HG02970 (cell line): ENCODE measurements around the gene OR56A5.
"Not testable (repeated sequence)": the region's sequence is repeated elsewhere in the genome, so short reads cannot be mapped to it uniquely, and the experiment has no call there.

Experiments
- ATAC-seq: cut with Tn5 transposase; IDR thresholded peaks from one replicate; pipeline ENCODE4 v1.9.1; 2021; ENCODE audit warnings: mild to moderate bottlenecking, moderate library complexity, moderate number of reproducible peaks; ENCODE audit not compliant: unreplicated experiment, low FRiP score

OR56A5 gene

GRCh38 chr11:5968394-5968793 lies at the start of gene OR56A5:
Gene OR56A5, minus strand, starts transcription at chr11:5968494. Its CDS starts 0 bp downstream, at chr11:5968494.
- ATAC-seq, result no peak

- ATAC-seq, result no peak
Observed at GRCh38 chr11:6013042-6013441, 44.7 kb upstream of the OR56A5 start.

GRCh38 chr11:6012035-6012668 lies 43.9 kb upstream of the OR56A5 start:
- no peak for ATAC-seq

GRCh38 chr11:6006846-6007245 lies 38.6 kb upstream of the OR56A5 start, which contains the start of gene OR56A4:
Gene OR56A4, minus strand, starts transcription at chr11:6006946. Its CDS starts 3,954 bp downstream, at chr11:6002992.
- no peak for ATAC-seq

GRCh38 chr11:6006395-6006794 lies 38.1 kb upstream of the OR56A5 start:
- no peak for ATAC-seq

- ATAC-seq, result no peak
Observed at GRCh38 chr11:6002202-6002699, 34.0 kb upstream of the OR56A5 start.

- no peak for ATAC-seq
Observed at GRCh38 chr11:5994791-5995190, 26.5 kb upstream of the OR56A5 start.

- ATAC-seq, result no peak
Observed at GRCh38 chr11:5992604-5993251, 24.4 kb upstream of the OR56A5 start.

GRCh38 chr11:5992150-5992549 lies 23.9 kb upstream of the OR56A5 start:
- ATAC-seq, result no peak

GRCh38 chr11:5989203-5989602 lies 20.9 kb upstream of the OR56A5 start:
- no peak for ATAC-seq

GRCh38 chr11:5986885-5987284 lies 18.6 kb upstream of the OR56A5 start, which contains the start of gene OR52L1:
Gene OR52L1, minus strand, starts transcription at chr11:5986985. Its CDS starts 55 bp downstream, at chr11:5986930.
- no peak for ATAC-seq

GRCh38 chr11:5983443-5983842 lies 15.1 kb upstream of the OR56A5 start:
- ATAC-seq, result no peak

GRCh38 chr11:5973530-5973929 lies 5.2 kb upstream of the OR56A5 start:
- no peak for ATAC-seq

- no peak for ATAC-seq
Observed at GRCh38 chr11:5967708-5968107, 586 bp downstream of the OR56A5 start.

GRCh38 chr11:5966958-5967357 lies 1.3 kb downstream of the OR56A5 start:
- no peak for ATAC-seq

- not testable (repeated sequence) for ATAC-seq
Observed at GRCh38 chr11:5960704-5961320, 7.5 kb downstream of the OR56A5 start.

- ATAC-seq, result no peak
Observed at GRCh38 chr11:5955586-5955985, 12.7 kb downstream of the OR56A5 start.

- ATAC-seq, result no peak
Observed at GRCh38 chr11:5941951-5942350, 26.3 kb downstream of the OR56A5 start, which contains the start of gene OR56A3. Gene OR56A3, plus strand, starts transcription at chr11:5942251. Its CDS starts 5,096 bp downstream, at chr11:5947347.

GRCh38 chr11:5940748-5941147 lies 27.5 kb downstream of the OR56A5 start:
- ATAC-seq, result no peak

- ATAC-seq, result no peak
Observed at GRCh38 chr11:5938603-5938965, 29.7 kb downstream of the OR56A5 start.

GRCh38 chr11:5937868-5938602 lies 30.3 kb downstream of the OR56A5 start:
- ATAC-seq, result no peak
